Measurements from ENCODE around the gene ALG12.

Gene ALG12

GRCh38 chr22:49945042-49945794, 27.0 kb upstream of the ALG12 start:
- peak; percentile 86 for DNase-seq

DNA sequence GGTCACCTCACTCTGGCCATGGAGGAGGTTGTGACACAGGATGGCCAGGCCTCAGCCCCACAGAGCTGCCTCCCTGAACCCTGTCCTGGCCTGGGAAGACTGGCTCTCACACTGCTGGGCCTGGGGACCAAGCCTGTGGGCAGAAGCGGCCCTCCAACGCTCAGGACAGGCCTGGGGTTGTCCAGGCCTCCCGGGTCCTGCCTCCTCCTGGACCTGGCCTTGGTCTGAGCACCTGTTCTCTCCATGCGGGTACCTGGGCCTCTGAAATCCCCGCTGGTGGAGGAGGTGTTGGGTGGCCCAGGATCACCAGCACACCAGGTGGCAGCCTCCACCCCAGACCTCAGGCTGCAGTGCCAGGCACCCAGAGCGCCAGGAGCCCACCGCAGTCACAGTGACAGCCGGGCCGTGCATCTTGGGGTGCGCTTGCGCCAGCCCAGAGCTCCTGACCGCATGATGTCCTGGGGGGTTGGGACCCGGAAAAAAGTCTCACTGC, 26.2 kb upstream of the ALG12 start:
- no peak for DNase-seq

DNA sequence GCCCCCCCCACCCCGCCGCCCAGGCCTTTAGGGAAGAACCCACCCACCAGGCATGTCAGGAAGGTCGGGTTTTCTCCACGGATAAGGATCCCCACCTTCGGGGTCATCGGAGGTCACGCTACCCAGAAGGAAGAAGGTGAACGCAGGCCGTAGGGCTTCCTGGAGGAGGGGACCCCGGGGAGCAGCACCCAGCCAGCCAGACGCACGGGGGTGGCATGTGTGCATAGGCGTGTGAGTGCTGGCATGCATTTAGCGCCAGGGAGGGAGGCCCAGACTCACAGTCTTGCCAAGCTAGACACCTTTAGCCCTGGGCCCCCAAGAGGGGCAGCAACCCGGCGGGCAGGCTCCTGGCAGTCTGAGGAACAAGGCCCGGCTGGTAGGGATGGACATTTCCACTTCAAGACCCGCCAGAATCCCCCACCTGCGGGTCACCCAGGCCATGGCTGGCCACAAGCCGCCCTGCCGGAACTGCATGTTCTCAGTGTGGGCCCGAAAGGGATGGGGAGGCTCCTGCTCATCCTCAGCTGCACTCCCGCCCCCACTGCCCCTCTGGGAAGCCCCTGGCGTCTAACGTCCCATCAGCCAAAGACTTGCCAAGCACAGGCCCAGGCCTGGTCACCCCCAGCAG, 25.6 kb upstream of the ALG12 start:
- no peak for DNase-seq

DNA sequence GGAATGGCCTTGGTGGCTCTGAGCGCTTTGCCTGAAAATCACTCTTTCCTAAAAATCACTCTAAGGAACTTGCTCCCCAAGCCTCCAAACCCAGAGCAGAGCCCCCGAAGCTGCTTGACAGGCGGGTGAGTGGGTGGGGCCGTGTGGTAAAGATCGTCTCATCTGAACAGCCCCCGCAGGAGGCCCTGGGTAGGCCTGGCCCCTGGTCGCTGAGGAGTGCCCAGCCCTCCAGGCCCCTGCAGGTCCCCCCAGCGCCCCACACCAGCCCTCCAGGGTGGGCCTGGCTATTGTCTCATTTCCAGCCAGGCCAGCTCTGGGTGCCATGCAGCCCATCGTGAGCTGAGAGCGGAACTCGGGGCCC, 25.1 kb upstream of the ALG12 start:
- DNase-seq: no peak

DNA sequence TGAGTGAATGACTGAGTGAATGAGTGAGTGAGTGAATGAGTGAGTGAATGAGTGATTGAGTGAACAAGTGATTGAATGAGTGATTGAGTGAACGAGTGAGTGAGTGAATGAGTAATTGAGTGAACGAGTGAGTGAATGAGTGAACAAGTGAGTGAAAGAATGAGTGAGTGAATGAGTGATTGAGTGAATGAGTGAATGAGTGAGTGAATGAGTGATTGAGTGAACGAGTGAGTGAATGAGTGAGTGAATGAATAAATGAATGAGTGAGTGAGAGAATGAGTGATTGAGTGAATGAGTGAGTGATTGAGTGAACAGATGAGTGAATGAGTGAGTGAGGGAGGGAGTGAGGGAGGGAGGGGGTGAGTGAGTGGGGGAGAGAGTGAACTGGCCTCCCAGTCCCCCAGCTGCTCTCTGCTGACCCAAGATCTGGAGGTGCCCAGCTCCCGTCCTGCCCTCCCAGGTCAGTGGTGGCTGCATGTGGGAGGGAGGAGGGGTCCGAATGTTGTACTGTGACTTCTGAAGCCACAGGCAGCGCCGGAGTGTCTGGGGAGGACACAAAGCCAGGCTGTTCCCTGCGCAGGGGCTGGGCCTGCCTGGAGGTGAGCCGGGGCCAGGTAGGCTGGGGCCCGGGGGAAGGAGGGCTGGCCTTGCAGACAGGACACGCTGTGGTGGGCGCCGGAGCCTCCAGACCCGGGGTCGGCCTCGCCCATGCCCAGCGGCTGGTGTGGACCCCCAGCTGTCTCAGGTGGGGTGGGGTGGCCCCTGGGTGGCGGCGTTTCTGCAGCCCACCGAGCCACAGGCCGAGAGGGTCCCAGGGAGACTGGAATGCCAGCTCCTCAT, 24.5 kb upstream of the ALG12 start:
- DNase-seq: no peak

GRCh38 chr22:49941507-49942316, 23.5 kb upstream of the ALG12 start:
- DNase-seq: no peak

DNA sequence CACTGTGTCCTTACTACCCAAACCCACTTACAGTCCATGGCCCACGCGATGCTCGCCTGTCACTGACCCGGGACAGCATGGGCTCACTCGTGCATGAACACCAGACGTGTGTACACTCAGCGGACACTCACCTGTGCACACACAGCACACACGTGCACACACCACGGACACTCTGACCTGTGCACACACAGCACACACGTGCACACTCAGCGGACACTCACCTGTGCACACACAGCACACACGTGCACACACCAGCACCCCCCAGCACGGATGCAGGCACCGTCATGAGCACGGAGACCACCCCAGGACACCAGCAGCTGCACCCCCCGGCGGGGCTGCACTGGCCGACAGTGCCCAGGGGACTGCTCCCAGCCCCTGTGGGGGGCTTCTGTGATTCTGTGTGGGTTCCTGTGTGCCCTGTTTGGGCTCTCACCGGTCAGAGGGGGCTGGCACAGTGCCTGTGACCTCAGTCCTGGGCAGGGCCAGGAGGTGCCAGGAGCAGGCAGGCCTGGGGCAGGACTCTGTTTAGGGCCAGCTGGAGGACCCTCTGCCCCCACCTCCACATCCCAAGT, 20.4 kb upstream of the ALG12 start:
- no peak for DNase-seq

DNA sequence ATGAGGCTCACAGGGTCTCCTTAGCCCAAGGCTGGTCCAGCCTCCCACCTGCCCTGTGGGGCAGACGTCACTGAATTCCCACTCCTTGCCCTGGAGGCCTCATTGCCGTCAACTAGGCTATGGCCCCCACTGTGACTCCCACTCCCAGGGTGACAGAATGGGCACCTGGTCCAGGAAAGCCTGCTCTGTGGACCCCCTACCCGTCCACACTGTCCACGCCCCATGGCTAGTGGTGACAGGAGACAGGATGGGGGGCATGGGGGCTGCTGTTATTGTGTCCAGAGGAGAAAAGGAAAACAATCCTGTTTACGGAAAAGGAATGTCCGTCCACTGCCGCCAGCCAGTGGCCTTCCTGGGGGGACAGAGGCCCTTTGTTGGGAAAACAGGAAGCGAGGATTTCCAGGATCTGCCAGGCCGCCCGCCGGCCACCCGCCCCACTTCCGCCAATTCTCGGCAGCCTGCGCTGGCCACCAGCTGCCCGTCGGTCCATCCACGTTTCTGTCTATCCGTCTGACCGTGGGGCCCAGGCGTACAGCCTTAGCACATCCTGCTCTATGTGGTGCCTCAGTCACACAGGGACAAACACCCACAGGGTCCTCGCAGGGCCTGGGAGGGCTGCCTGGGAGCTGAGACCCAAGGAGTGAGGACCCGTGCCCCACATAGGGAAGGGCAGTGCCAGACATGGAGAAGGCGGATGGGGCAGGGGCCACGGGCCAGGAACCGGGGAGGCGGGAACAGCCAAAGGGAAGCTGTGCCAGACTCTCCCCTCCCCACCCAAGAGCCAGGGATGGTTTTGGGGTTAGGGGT, 19.7 kb upstream of the ALG12 start:
- no peak for DNase-seq

DNA sequence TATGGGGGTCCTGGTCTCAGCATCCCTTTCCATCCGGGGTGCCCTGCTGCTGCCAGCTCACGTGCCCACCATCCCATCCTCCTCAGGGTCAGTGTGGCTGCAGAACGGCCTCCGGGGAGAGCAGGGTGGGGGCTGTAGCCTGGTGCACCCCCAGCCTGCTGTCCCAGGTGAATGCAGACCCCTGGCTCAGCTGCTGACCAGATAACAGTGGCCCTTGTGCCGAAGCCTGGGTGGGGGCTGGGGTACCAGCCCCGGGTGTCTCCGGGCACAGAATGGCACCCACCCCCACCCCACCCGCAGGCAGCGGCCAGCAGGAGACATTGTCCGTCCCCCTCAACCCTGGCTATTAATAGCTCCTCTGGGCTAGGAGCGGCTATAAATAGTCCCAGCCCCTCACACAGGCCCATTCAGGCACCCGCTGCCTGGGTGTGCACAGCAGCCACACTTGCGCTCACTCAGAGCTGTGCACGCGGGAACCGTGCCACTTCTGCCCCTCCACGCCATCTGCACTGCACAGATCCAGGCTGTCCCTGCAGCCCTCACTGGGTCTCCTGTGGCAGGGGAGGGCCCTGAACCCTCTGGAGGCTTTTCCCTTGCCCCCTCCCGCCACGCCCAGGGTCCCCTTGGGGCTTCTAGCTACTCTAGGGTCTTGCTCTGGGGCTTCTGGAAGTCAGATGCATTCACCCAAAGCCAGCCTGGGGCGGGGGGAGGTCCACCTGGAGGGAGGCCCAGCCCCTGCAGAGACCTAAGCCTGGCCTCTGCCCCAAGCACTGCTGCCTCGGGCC, 18.9 kb upstream of the ALG12 start:
- DNase-seq: no peak

- DNase-seq: peak; percentile 95 to 96
These were observed 18.1 kb upstream of the ALG12 start for GRCh38 chr22:49936018-49936972.

DNA sequence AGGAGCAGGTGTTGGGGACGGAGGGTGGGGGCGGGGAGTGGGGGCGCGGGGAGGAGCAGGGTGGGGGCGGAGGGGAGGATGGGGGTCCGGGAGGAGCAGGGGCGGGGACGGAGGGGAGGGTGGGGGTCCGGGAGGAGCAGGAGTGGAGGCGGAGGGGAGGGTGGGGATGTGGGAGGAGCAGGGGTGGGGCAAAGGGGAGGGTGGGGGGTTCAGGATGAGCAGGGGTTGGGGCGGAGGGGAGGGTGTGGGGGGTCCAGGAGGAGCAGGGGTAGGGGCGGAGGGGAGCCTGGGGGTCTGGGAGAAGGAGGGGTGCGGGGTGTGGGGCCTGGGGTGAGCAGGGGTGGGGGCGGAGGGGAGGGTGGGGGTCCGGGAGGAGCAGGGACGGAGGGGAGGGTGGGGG, 17.3 kb upstream of the ALG12 start:
- no peak for DNase-seq

DNA sequence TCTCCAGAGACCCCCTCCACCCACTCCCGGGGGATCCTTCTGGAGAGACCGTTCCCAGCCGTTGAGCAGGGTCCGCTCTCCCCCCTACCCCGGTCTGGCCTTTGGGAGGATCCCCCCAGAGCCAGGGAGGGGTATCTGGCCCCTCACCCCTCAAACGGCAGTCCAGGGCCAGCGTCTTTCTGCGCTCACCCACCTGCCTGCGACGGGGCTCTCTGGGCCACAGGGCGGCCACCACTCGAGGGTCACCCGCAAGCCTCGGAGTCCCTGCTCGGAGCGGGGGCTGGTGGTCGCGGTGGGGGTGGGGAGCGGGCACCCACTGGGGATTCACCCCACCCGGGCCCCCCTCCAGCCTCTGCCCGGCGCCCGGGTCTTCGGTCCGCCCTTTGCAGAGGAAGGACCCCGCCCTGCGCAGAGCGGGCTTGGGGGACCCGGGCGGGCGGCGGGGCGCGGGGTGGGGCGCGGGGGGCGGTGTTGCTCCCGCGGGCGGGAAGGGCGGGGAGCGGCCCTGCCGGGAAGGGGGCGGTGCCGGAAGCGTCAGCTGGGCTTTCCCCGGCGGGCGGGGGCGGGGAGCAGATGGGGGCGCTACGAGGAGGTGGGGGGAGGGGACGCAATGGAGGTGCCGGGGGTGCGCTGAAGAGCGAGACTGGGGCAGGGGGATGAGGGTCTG, 16.8 kb upstream of the ALG12 start:
- DNase-seq: peak; percentile 94 to 95

DNA sequence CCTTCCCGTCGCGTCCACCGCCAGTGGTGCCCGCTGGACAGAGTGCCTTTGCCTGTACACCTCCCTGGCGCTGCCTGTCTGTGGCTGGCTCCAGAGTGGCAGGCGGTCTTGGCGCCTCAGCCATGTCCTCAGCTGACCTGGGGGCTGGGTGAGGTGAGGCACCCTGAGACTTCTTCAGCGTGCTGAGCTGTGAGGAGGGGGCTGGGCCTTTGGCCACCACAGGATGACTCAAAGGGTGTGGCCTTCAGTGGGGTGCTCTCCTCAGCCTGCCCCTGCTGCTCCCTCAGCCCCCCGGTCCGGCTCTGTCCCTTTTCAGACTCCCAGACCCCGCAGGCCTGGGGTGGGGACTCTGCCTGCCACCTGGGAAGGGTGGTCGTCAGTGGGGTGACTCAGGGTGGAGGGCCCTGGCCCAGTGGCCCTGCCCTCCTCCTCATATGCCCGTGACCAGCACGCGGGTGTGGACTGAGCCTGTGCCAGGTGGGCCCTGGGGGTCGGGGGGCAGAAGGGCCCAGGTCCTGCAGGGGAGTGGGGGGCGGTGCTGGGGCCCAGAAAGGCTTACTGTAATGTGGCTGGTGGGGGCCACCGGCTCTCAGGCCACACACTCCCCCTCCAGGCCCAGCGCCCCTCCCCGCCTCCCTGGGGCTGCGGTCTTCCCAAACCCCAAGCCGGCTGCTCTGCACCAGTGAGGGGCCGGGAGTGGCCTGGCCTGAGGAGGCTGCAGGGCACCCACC, 16.1 kb upstream of the ALG12 start:
- DNase-seq: peak; percentile 64 to 74

- no peak for DNase-seq
These were observed 15.3 kb upstream of the ALG12 start for GRCh38 chr22:49933236-49934159.

GRCh38 chr22:49930596-49931412, 12.6 kb upstream of the ALG12 start:
- peak; percentile 69 to 79 for DNase-seq

- DNase-seq: no peak
These were observed 11.8 kb upstream of the ALG12 start for GRCh38 chr22:49929994-49930575.

Data from CD4-positive, alpha-beta T cell treated with Interferon alpha-2 for 1 hour (primary cell).